ENCODE measurements around the gene LYSMD4.

The LYSMD4 gene

GRCh38 chr15:99732124-99732750, 1.0 kb downstream of the LYSMD4 start:
- no peak overlapping the region for H3K27ac ChIP-seq (ENCODE audit: low read depth, low read length)
- peak overlapping the region; percentile 67 to 71 for H3K9ac ChIP-seq (ENCODE audit: low read depth in 1 of 2, low read length in 2 of 2)
- peak overlapping the region; percentile 66 to 73 for H3K4me3 ChIP-seq (ENCODE audit: low read depth in 1 of 2, low read length in 2 of 2)
- H3K4me1 ChIP-seq (ENCODE audit: control insufficient read depth in 1 of 2, insufficient read depth in 2 of 2, low read length in 2 of 2), result peaks cover 6 to 15% of the 10 kb centered on the region in 2 donors
- H3K27me3 ChIP-seq (ENCODE audit: control insufficient read depth in 1 of 2, insufficient read depth in 2 of 2, low read length in 2 of 2), result no peaks in the 10 kb centered on the region
- peaks cover 0 to 16% of the 10 kb centered on the region in 2 donors for H3K36me3 ChIP-seq (ENCODE audit: control insufficient read depth in 1 of 2, insufficient read depth in 2 of 2, low read length in 2 of 2)
- H3K9me3 ChIP-seq (ENCODE audit: control insufficient read depth in 1 of 2, low read length in 2 of 2), result no peaks in the 10 kb centered on the region

GRCh38 chr15:99731336-99732123, 1.7 kb downstream of the LYSMD4 start:
- Histone ChIP-seq H3K4me3 (ENCODE audit: low read depth in 1 of 2, low read length in 2 of 2) (peak overlapping the region; percentile 66 to 73), H3K9ac (ENCODE audit: low read depth in 1 of 2, low read length in 2 of 2) (no peak overlapping the region), H3K36me3 (ENCODE audit: control insufficient read depth in 1 of 2, insufficient read depth in 2 of 2, low read length in 2 of 2) (peaks cover 0 to 16% of the 10 kb centered on the region in 2 donors), H3K9me3 (ENCODE audit: control insufficient read depth in 1 of 2, low read length in 2 of 2) (no peaks in the 10 kb centered on the region), H3K27ac (ENCODE audit: low read depth, low read length) (no peak overlapping the region), H3K27me3 (ENCODE audit: control insufficient read depth in 1 of 2, insufficient read depth in 2 of 2, low read length in 2 of 2) (no peaks in the 10 kb centered on the region), H3K4me1 (ENCODE audit: control insufficient read depth in 1 of 2, insufficient read depth in 2 of 2, low read length in 2 of 2) (peaks cover 6 to 15% of the 10 kb centered on the region in 2 donors)

- no peaks in the 10 kb centered on the region for H3K27me3 ChIP-seq (ENCODE audit: control insufficient read depth in 1 of 2, insufficient read depth in 2 of 2, low read length in 2 of 2)
- H3K27ac ChIP-seq (ENCODE audit: low read depth, low read length), result no peak overlapping the region
- H3K9ac ChIP-seq (ENCODE audit: low read depth in 1 of 2, low read length in 2 of 2), result no peak overlapping the region
- H3K4me1 ChIP-seq (ENCODE audit: control insufficient read depth in 1 of 2, insufficient read depth in 2 of 2, low read length in 2 of 2), result peaks cover 10 to 15% of the 10 kb centered on the region in 2 donors
- no peak overlapping the region for H3K4me3 ChIP-seq (ENCODE audit: low read depth in 1 of 2, low read length in 2 of 2)
- no peaks in the 10 kb centered on the region for H3K9me3 ChIP-seq (ENCODE audit: control insufficient read depth in 1 of 2, low read length in 2 of 2)
- peaks cover 0 to 16% of the 10 kb centered on the region in 2 donors for H3K36me3 ChIP-seq (ENCODE audit: control insufficient read depth in 1 of 2, insufficient read depth in 2 of 2, low read length in 2 of 2)
These were observed 3.3 kb downstream of the LYSMD4 start for GRCh38 chr15:99729920-99730319.

- Histone ChIP-seq H3K4me3 (ENCODE audit: low read depth in 1 of 2, low read length in 2 of 2) (no peak overlapping the region), H3K4me1 (ENCODE audit: control insufficient read depth in 1 of 2, insufficient read depth in 2 of 2, low read length in 2 of 2) (peaks cover 7 to 15% of the 10 kb centered on the region in 2 donors), H3K27me3 (ENCODE audit: control insufficient read depth in 1 of 2, insufficient read depth in 2 of 2, low read length in 2 of 2) (no peaks in the 10 kb centered on the region), H3K9ac (ENCODE audit: low read depth in 1 of 2, low read length in 2 of 2) (no peak overlapping the region), H3K36me3 (ENCODE audit: control insufficient read depth in 1 of 2, insufficient read depth in 2 of 2, low read length in 2 of 2) (peaks cover 0 to 16% of the 10 kb centered on the region in 2 donors), H3K9me3 (ENCODE audit: control insufficient read depth in 1 of 2, low read length in 2 of 2) (no peaks in the 10 kb centered on the region), H3K27ac (ENCODE audit: low read depth, low read length) (no peak overlapping the region)
These were observed 3.9 kb downstream of the LYSMD4 start for GRCh38 chr15:99729327-99729726.

- no peaks in the 10 kb centered on the region for H3K27me3 ChIP-seq (ENCODE audit: control insufficient read depth in 1 of 2, insufficient read depth in 2 of 2, low read length in 2 of 2)
- no peak overlapping the region for H3K27ac ChIP-seq (ENCODE audit: low read depth, low read length)
- H3K36me3 ChIP-seq (ENCODE audit: control insufficient read depth in 1 of 2, insufficient read depth in 2 of 2, low read length in 2 of 2), result peaks cover 0 to 16% of the 10 kb centered on the region in 2 donors
- peaks cover 7 to 15% of the 10 kb centered on the region in 2 donors for H3K4me1 ChIP-seq (ENCODE audit: control insufficient read depth in 1 of 2, insufficient read depth in 2 of 2, low read length in 2 of 2)
- H3K9me3 ChIP-seq (ENCODE audit: control insufficient read depth in 1 of 2, low read length in 2 of 2), result no peaks in the 10 kb centered on the region
- H3K9ac ChIP-seq (ENCODE audit: low read depth in 1 of 2, low read length in 2 of 2), result no peak overlapping the region
- H3K4me3 ChIP-seq (ENCODE audit: low read depth in 1 of 2, low read length in 2 of 2), result no peak overlapping the region
These were observed 4.3 kb downstream of the LYSMD4 start for GRCh38 chr15:99728916-99729315.

GRCh38 chr15:99727733-99728132, 5.5 kb downstream of the LYSMD4 start:
- Histone ChIP-seq H3K9ac (ENCODE audit: low read depth in 1 of 2, low read length in 2 of 2) (no peak overlapping the region), H3K27ac (ENCODE audit: low read depth, low read length) (no peak overlapping the region), H3K4me3 (ENCODE audit: low read depth in 1 of 2, low read length in 2 of 2) (no peak overlapping the region), H3K36me3 (ENCODE audit: control insufficient read depth in 1 of 2, insufficient read depth in 2 of 2, low read length in 2 of 2) (peaks cover 0 to 16% of the 10 kb centered on the region in 2 donors), H3K9me3 (ENCODE audit: control insufficient read depth in 1 of 2, low read length in 2 of 2) (no peaks in the 10 kb centered on the region), H3K4me1 (ENCODE audit: control insufficient read depth in 1 of 2, insufficient read depth in 2 of 2, low read length in 2 of 2) (peaks cover 7 to 15% of the 10 kb centered on the region in 2 donors), H3K27me3 (ENCODE audit: control insufficient read depth in 1 of 2, insufficient read depth in 2 of 2, low read length in 2 of 2) (no peaks in the 10 kb centered on the region)

GRCh38 chr15:99727330-99727729, 5.9 kb downstream of the LYSMD4 start:
- Histone ChIP-seq H3K27ac (ENCODE audit: low read depth, low read length) (no peak overlapping the region), H3K27me3 (ENCODE audit: control insufficient read depth in 1 of 2, insufficient read depth in 2 of 2, low read length in 2 of 2) (no peaks in the 10 kb centered on the region)

GRCh38 chr15:99726333-99726732, 6.9 kb downstream of the LYSMD4 start:
- Histone ChIP-seq H3K27me3 (ENCODE audit: control insufficient read depth in 1 of 2, insufficient read depth in 2 of 2, low read length in 2 of 2) (no peaks in the 10 kb centered on the region), H3K4me3 (ENCODE audit: low read depth in 1 of 2, low read length in 2 of 2) (no peak overlapping the region), H3K9me3 (ENCODE audit: control insufficient read depth in 1 of 2, low read length in 2 of 2) (no peaks in the 10 kb centered on the region), H3K9ac (ENCODE audit: low read depth in 1 of 2, low read length in 2 of 2) (no peak overlapping the region), H3K4me1 (ENCODE audit: control insufficient read depth in 1 of 2, insufficient read depth in 2 of 2, low read length in 2 of 2) (peaks cover 7 to 8% of the 10 kb centered on the region in 2 donors), H3K36me3 (ENCODE audit: control insufficient read depth in 1 of 2, insufficient read depth in 2 of 2, low read length in 2 of 2) (peaks cover 0 to 16% of the 10 kb centered on the region in 2 donors), H3K27ac (ENCODE audit: low read depth, low read length) (no peak overlapping the region)

More at GRCh38 chr15:99727330-99727729, 5.9 kb downstream of the LYSMD4 start:
- H3K4me1 ChIP-seq (ENCODE audit: control insufficient read depth in 1 of 2, insufficient read depth in 2 of 2, low read length in 2 of 2), result peaks cover 7 to 15% of the 10 kb centered on the region in 2 donors
- no peaks in the 10 kb centered on the region for H3K9me3 ChIP-seq (ENCODE audit: control insufficient read depth in 1 of 2, low read length in 2 of 2)
- no peak overlapping the region for H3K4me3 ChIP-seq (ENCODE audit: low read depth in 1 of 2, low read length in 2 of 2)
- peaks cover 0 to 16% of the 10 kb centered on the region in 2 donors for H3K36me3 ChIP-seq (ENCODE audit: control insufficient read depth in 1 of 2, insufficient read depth in 2 of 2, low read length in 2 of 2)
- no peak overlapping the region for H3K9ac ChIP-seq (ENCODE audit: low read depth in 1 of 2, low read length in 2 of 2)

GRCh38 chr15:99722406-99722805, 10.8 kb downstream of the LYSMD4 start:
- H3K9ac ChIP-seq (ENCODE audit: low read depth in 1 of 2, low read length in 2 of 2), result no peak overlapping the region
- H3K4me3 ChIP-seq (ENCODE audit: low read depth in 1 of 2, low read length in 2 of 2), result no peak overlapping the region
- H3K36me3 ChIP-seq (ENCODE audit: control insufficient read depth in 1 of 2, insufficient read depth in 2 of 2, low read length in 2 of 2), result no peaks in the 10 kb centered on the region
- H3K27ac ChIP-seq (ENCODE audit: low read depth, low read length), result no peak overlapping the region
- H3K4me1 ChIP-seq (ENCODE audit: control insufficient read depth in 1 of 2, insufficient read depth in 2 of 2, low read length in 2 of 2), result peaks cover 0 to 7% of the 10 kb centered on the region in 2 donors
- no peaks in the 10 kb centered on the region for H3K27me3 ChIP-seq (ENCODE audit: control insufficient read depth in 1 of 2, insufficient read depth in 2 of 2, low read length in 2 of 2)
- H3K9me3 ChIP-seq (ENCODE audit: control insufficient read depth in 1 of 2, low read length in 2 of 2), result no peaks in the 10 kb centered on the region

GRCh38 chr15:99721896-99722295, 11.3 kb downstream of the LYSMD4 start:
- peaks cover 0 to 7% of the 10 kb centered on the region in 2 donors for H3K4me1 ChIP-seq (ENCODE audit: control insufficient read depth in 1 of 2, insufficient read depth in 2 of 2, low read length in 2 of 2)
- no peaks in the 10 kb centered on the region for H3K36me3 ChIP-seq (ENCODE audit: control insufficient read depth in 1 of 2, insufficient read depth in 2 of 2, low read length in 2 of 2)
- no peaks in the 10 kb centered on the region for H3K27me3 ChIP-seq (ENCODE audit: control insufficient read depth in 1 of 2, insufficient read depth in 2 of 2, low read length in 2 of 2)
- no peak overlapping the region for H3K9ac ChIP-seq (ENCODE audit: low read depth in 1 of 2, low read length in 2 of 2)
- H3K27ac ChIP-seq (ENCODE audit: low read depth, low read length), result no peak overlapping the region
- no peaks in the 10 kb centered on the region for H3K9me3 ChIP-seq (ENCODE audit: control insufficient read depth in 1 of 2, low read length in 2 of 2)
- H3K4me3 ChIP-seq (ENCODE audit: low read depth in 1 of 2, low read length in 2 of 2), result no peak overlapping the region
